HS-27A (cell line): ENCODE results near the gene ITPR3.

Experiments used
- DNase-seq: peaks from one replicate; pipeline ENCODE4 v3.0.0-alpha.2; 2012; ENCODE audit warnings: low read depth, missing footprints

The ITPR3 gene

GRCh38 chr6:33737267-33738026, 116.3 kb downstream of the ITPR3 start:
- DNase-seq = no peak

- no peak for DNase-seq
These were observed 117.0 kb downstream of the ITPR3 start for GRCh38 chr6:33738153-33738552.

- DNase-seq = no peak
These were observed 117.8 kb downstream of the ITPR3 start for GRCh38 chr6:33738879-33739278.

- DNase-seq = no peak
These were observed 118.4 kb downstream of the ITPR3 start for GRCh38 chr6:33739571-33739970.

- no peak for DNase-seq
These were observed 119.1 kb downstream of the ITPR3 start for GRCh38 chr6:33740204-33740608.

- DNase-seq = no peak
These were observed 119.7 kb downstream of the ITPR3 start for GRCh38 chr6:33740794-33741193.

- DNase-seq = no peak
These were observed 121.0 kb downstream of the ITPR3 start for GRCh38 chr6:33742092-33742491.

GRCh38 chr6:33742837-33743236, 121.7 kb downstream of the ITPR3 start:
- DNase-seq = no peak

- DNase-seq = peak; percentile 49
These were observed 123.1 kb downstream of the ITPR3 start for GRCh38 chr6:33744001-33744848.

- no peak for DNase-seq
These were observed 123.9 kb downstream of the ITPR3 start for GRCh38 chr6:33744895-33745546.

- no peak for DNase-seq
These were observed 124.4 kb downstream of the ITPR3 start for GRCh38 chr6:33745548-33745947.
